Stomach (tissue), 4 donors: Measurements from ENCODE around the gene PARP1.

ENCODE experiments used
- CTCF ChIP-seq, 7 experiments: fragments of 450-650 bp in 4 of 7; fragments of 200-600 bp in 3 of 7; sonication (generic) in 3 of 7; IDR thresholded peaks; one replicate each; pipeline ENCODE4 v1.5.1; 2016 to 2019; ENCODE audit warnings: antibody characterized with exemption in 7 of 7, control low read depth in 2 of 7, mild to moderate bottlenecking in 1 of 7
- POLR2AphosphoS5 ChIP-seq, 3 donors: sonication (generic); formaldehyde crosslinking; IDR thresholded peaks; one replicate each; pipeline ENCODE4 v1.6.1; 2016; ENCODE audit warnings: antibody characterized with exemption in 3 of 3

- TF ChIP-seq CTCF (IDR thresholded peaks at IDR 0.05) = no peak
- TF ChIP-seq POLR2AphosphoS5 (IDR thresholded peaks at IDR 0.05) = no peak
These were observed 43.4 kb downstream of the PARP1 start for GRCh38 chr1:226364514-226364899.
